ENCODE measurements around the gene FLOT2. TPM values are rescaled to one million over a fixed set of nuclear protein-coding genes. Genes with fewer than 3 reads are reported as not detected.
"Not testable (repeated sequence)": the region's sequence is repeated elsewhere in the genome, so short reads cannot be mapped to it uniquely, and the experiment has no call there.

FLOT2 gene
- total RNA-seq, 1 experiment from 2014 or later: 118 TPM

DNA sequence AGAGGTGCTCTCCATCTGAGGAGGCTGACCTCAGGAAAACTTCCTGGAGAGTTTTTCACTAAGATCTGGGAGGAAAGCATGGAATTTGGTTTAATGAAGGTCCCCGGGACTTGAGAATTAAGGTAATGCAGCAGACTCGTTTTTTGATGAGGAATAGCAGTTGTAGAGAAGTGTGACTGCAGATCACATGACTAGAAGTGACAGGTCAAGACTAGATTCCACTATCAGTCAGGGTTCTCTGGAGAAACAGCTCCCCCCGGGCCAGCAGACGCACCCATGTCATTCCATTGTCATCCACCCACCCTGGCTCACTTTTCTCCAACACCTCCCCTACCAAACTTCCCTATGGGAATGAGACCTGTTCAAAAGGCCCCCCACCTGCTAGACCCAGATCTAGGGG is 7.3 kb upstream of the FLOT2 start:
- Histone ChIP-seq H3K27ac (no peak overlapping the region), H3K4me1 (replicated peaks; ENCODE audit: insufficient read depth) (peaks cover 8% of the 10 kb centered on the region), H3K4me3 (no peak overlapping the region), H3K9me2 (ENCODE audit: insufficient read depth) (no peaks in the 10 kb centered on the region), H3K79me2 (ENCODE audit: low read depth) (peaks cover 16% of the 10 kb centered on the region), H3K27me3 (ENCODE audit: insufficient read depth, low read depth) (no peaks in the 10 kb centered on the region), H2AFZ (no peak overlapping the region), H4K20me1 (ENCODE audit: insufficient read depth) (no peaks in the 10 kb centered on the region; the same call in 1 of the 2 replicates), H3F3A (ENCODE audit: insufficient read depth, low read depth) (peaks cover 58% of the 10 kb centered on the region), H3K9me3 (ENCODE audit: insufficient read depth, low read depth) (no peaks in the 10 kb centered on the region), H3K36me3 (ENCODE audit: low read depth) (peaks cover 10% of the 10 kb centered on the region; the same call in 1 of the 2 replicates), H3K4me2 (no peak overlapping the region)
- BruUV-seq (replicated peaks): no TSS peak
- DNase-seq: no peak
- ChIA-PET POLR2A (ENCODE audit: unreplicated experiment) (no interaction called here), CTCF (no interaction called here)
- TF ChIP-seq, protein P1, sequence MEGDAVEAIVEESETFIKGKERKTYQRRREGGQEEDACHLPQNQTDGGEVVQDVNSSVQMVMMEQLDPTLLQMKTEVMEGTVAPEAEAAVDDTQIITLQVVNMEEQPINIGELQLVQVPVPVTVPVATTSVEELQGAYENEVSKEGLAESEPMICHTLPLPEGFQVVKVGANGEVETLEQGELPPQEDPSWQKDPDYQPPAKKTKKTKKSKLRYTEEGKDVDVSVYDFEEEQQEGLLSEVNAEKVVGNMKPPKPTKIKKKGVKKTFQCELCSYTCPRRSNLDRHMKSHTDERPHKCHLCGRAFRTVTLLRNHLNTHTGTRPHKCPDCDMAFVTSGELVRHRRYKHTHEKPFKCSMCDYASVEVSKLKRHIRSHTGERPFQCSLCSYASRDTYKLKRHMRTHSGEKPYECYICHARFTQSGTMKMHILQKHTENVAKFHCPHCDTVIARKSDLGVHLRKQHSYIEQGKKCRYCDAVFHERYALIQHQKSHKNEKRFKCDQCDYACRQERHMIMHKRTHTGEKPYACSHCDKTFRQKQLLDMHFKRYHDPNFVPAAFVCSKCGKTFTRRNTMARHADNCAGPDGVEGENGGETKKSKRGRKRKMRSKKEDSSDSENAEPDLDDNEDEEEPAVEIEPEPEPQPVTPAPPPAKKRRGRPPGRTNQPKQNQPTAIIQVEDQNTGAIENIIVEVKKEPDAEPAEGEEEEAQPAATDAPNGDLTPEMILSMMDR (conservative IDR thresholded peaks at IDR 0.05): no peak
- no peak for TF ChIP-seq EZH2 (IDR thresholded peaks at IDR 0.05; ENCODE audit: low read depth)
- intact Hi-C loops (cut with micrococcal nuclease; ENCODE audit: unreplicated experiment): loop anchor here (5.0 kb wide), 3 partner anchors 142 to 257 kb away; partner anchors contain the start of genes BLTP2, RAB34 and RPL23A

DNA sequence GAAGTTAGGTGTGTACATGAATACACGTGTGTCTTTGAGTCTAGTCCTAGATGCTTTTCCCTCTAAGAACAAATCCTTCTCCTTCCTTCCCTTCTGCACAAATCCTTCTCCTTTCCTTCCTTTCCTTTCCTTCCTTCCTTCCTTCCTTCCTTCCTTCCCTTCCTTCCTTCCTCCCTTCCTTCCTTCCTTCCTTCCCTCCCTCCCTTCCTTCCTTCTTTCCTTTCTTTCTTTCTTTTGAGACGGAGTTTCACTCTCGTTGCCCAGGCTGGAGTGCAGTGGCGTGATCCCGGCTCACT is 6.0 kb upstream of the FLOT2 start:
- H3K9me2 ChIP-seq (ENCODE audit: insufficient read depth); DNase-seq; H3K36me3 ChIP-seq (ENCODE audit: low read depth); H3K4me3 ChIP-seq; BruUV-seq (replicated peaks); H2AFZ ChIP-seq; H3K27ac ChIP-seq; POLR2A ChIA-PET (ENCODE audit: unreplicated experiment); H3K27me3 ChIP-seq (ENCODE audit: insufficient read depth, low read depth); H4K20me1 ChIP-seq (ENCODE audit: insufficient read depth); H3K9me3 ChIP-seq (ENCODE audit: insufficient read depth, low read depth): not testable (repeated sequence)
- Histone ChIP-seq H3K4me1 (replicated peaks; ENCODE audit: insufficient read depth) (peaks cover 10% of the 10 kb centered on the region), H3K4me2 (peak overlapping the region; percentile 83), H3K79me2 (ENCODE audit: low read depth) (peaks cover 16% of the 10 kb centered on the region), H3F3A (ENCODE audit: insufficient read depth, low read depth) (peaks cover 63% of the 10 kb centered on the region)
- CTCF ChIA-PET: interaction anchor here (0.5 to 0.8 kb wide), 2 partner anchors 140 to 249 kb away, joined by 3 to 4 read pairs; no protein-coding TSS in a partner anchor
- intact Hi-C loops (cut with micrococcal nuclease; ENCODE audit: unreplicated experiment): loop anchor here (5.0 kb wide), 3 partner anchors 141 to 256 kb away; partner anchors contain the start of genes BLTP2, RAB34 and RPL23A

- intact Hi-C loops (cut with micrococcal nuclease; ENCODE audit: unreplicated experiment): loop anchor here (5.0 kb wide), 3 partner anchors 141 to 256 kb away; partner anchors contain the start of genes BLTP2, RAB34 and RPL23A
- no peak within 1 kb of the TSS for H3K27ac ChIP-seq
- no peaks in the 10 kb centered on the region for H3K27me3 ChIP-seq (ENCODE audit: insufficient read depth, low read depth)
- no TSS peak for BruUV-seq (replicated peaks)
- peak within 1 kb of the TSS; percentile 89 for H2AFZ ChIP-seq
- H3K36me3 ChIP-seq (ENCODE audit: low read depth): no peaks in the 10 kb centered on the region
- DNase-seq: peak; percentile 85 to 94
- ChIA-PET CTCF (interaction anchor here (0.5 to 0.8 kb wide), 3 partner anchors 78 to 248 kb away, joined by 3 to 4 read pairs (median 3); no protein-coding TSS in a partner anchor), POLR2A (ENCODE audit: unreplicated experiment) (no interaction called here)
- H3F3A ChIP-seq (ENCODE audit: insufficient read depth, low read depth): peaks cover 58% of the 10 kb centered on the region
- TF ChIP-seq, protein P1 (conservative IDR thresholded peaks at IDR 0.05): peak; percentile 88
- TF ChIP-seq EZH2 (IDR thresholded peaks at IDR 0.05; ENCODE audit: low read depth): no peak
- H3K4me1 ChIP-seq (replicated peaks; ENCODE audit: insufficient read depth): peaks cover 15% of the 10 kb centered on the region
- peaks cover 16% of the 10 kb centered on the region for H3K79me2 ChIP-seq (ENCODE audit: low read depth)
- H4K20me1 ChIP-seq (ENCODE audit: insufficient read depth): no peaks in the 10 kb centered on the region; the same call in 1 of the 2 replicates
- peak within 1 kb of the TSS; percentile 83 for H3K4me2 ChIP-seq
- no peaks in the 10 kb centered on the region for H3K9me3 ChIP-seq (ENCODE audit: insufficient read depth, low read depth)
- peak within 1 kb of the TSS; percentile 73 for H3K4me3 ChIP-seq
- no peaks in the 10 kb centered on the region for H3K9me2 ChIP-seq (ENCODE audit: insufficient read depth)
Measured at GRCh38 chr17:28902819-28903545, 5.4 kb upstream of the FLOT2 start, which contains the start of gene DHRS13. Gene DHRS13, minus strand, starts transcription at chr17:28903079. Its CDS starts 135 bp downstream, at chr17:28902944.

All from PC-9 (cell line).